A673 (cell line): ENCODE results near the gene KRTAP5-6. TPM values are rescaled to one million over a fixed set of nuclear protein-coding genes. Genes with fewer than 3 reads are reported as not detected.

Experiments
- BruUV-seq: library from RNA; stranded (reverse); fragments of 400-500 nt; replicated peaks from 2 replicates; lab custom pipeline; 2021; lab: Mats Ljungman, UMichigan
- CTCF ChIA-PET: fragments of 300-600 bp; sonication (Branson Sonifier 250); formaldehyde crosslinking; loops from one replicate; lab custom pipeline; 2022; ENCODE audit warnings: antibody characterized with exemption; lab: Charles Lee
- POLR2A ChIA-PET: fragments of 300-600 bp; sonication (Branson Sonifier 250); formaldehyde crosslinking; loops from one replicate; lab custom pipeline; 2022; ENCODE audit warnings: antibody characterized with exemption; ENCODE audit not compliant: low non-redundant PET; lab: Charles Lee
- DNase-seq: peaks from one replicate; pipeline ENCODE4 v3.0.0-alpha.2; 2015; ENCODE audit warnings: low spot score
- H3K27ac ChIP-seq: fragments of 200-600 bp; sonication (generic); 2 replicates; pipeline ENCODE4 v1.5.1; 2016; ENCODE audit warnings: mixed run types, low read depth, mild to moderate bottlenecking, mixed read lengths, antibody characterized with exemption, low read length; ENCODE audit not compliant: poor library complexity, severe bottlenecking
- H3K27me3 ChIP-seq: fragments of 200-600 bp; sonication (generic); replicated peaks from 2 replicates; pipeline ENCODE4 v1.6.1; 2017; ENCODE audit warnings: mixed run types, low read depth, mild to moderate bottlenecking, mixed read lengths, antibody characterized with exemption, low read length; ENCODE audit not compliant: insufficient read depth, poor library complexity
- H3K36me3 ChIP-seq: fragments of 200-600 bp; sonication (generic); 2 replicates; pipeline ENCODE4 v1.6.1; 2016; ENCODE audit warnings: mixed run types, mild to moderate bottlenecking, mixed read lengths, antibody characterized with exemption, low read length; ENCODE audit not compliant: insufficient read depth, poor library complexity, severe bottlenecking
- H3K4me1 ChIP-seq: fragments of 200-600 bp; sonication (generic); 2 replicates; pipeline ENCODE4 v1.6.1; 2017; ENCODE audit warnings: mixed run types, mild to moderate bottlenecking, mixed read lengths, antibody characterized with exemption, low read length; ENCODE audit not compliant: insufficient read depth, poor library complexity, severe bottlenecking
- H3K4me3 ChIP-seq: fragments of 200-600 bp; sonication (generic); 2 replicates; pipeline ENCODE4 v1.5.1; 2016; ENCODE audit warnings: low read depth, mixed run types, mild to moderate bottlenecking, mixed read lengths, low read length; ENCODE audit not compliant: poor library complexity, severe bottlenecking
- H3K9me3 ChIP-seq: fragments of 200-600 bp; sonication (generic); 2 replicates; pipeline ENCODE4 v1.6.1; 2016; ENCODE audit warnings: mixed run types, low read depth, mild to moderate bottlenecking, mixed read lengths, antibody characterized with exemption, low read length; ENCODE audit not compliant: poor library complexity, severe bottlenecking
- EZH2 ChIP-seq: fragments of 200-600 bp; sonication (generic); IDR thresholded peaks from 2 replicates; pipeline ENCODE4 v1.6.1; 2017; ENCODE audit warnings: borderline replicate concordance, low read depth, mild to moderate bottlenecking, mixed read lengths, antibody characterized with exemption, low read length; ENCODE audit not compliant: poor library complexity, severe bottlenecking
- intact Hi-C: fragments of 100-400 bp; cut with micrococcal nuclease; formaldehyde crosslinking; loops from one replicate; pipeline ENCODE4 v1.10.0; 2022; ENCODE audit not compliant: unreplicated experiment
- total RNA-seq: library from RNA; stranded (reverse); gene quantifications from 2 replicates; pipeline ENCODE4 v1.2.3, GENCODE V29; 2021
- TF ChIP-seq, protein P1 (sequence below): fragments of 300-800, 200-600 bp; sonication (generic); conservative IDR thresholded peaks from 2 replicates; pipeline ENCODE4 v1.5.1; 2017; ENCODE audit warnings: low read depth, mild to moderate bottlenecking, antibody characterized with exemption, low read length, moderate library complexity, mixed read lengths

Gene KRTAP5-6
- total RNA-seq, 1 experiment from 2014 or later: not detected

DNA sequence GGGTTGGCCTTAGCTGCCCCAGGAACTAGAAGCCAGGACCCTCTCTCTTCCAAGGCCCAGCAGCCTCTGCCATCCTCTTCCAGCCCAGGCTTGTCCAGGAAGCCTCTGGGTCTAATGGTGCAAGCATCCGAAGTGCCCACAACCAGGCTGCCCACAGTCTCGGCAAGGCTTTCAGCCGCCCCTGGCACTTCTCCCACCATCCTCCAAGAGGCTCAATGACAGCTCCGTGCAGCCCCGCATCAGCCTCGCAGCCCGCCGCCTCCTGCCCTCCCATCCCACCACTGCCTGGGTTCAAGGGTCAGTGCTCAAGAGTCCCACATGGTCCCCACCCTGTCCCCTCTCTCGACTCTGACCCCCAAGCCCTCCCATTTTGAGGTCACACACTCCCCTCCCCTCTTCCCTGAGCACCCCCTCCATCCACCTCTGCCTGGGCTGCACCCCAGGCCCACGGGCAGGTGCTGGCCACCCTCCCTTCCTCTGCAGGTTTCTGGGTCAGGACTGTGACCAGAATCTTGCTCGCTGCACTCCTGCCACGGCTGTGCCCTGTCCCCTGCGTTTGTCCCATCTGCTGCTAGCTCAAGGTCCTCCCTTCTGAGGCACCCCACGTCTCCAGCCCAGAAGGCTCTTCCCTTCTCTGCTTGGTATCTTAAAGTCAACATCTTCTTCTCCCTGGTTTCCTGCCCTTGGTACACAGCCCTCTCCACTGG lies 36.2 kb downstream of the KRTAP5-6 start:
- intact Hi-C loops: no loop called here
- CTCF ChIA-PET: interaction anchor here (0.6 kb wide), 1 partner anchor 138 kb away, joined by 3 read pairs; no protein-coding TSS in a partner anchor
- no peaks in the 10 kb centered on the region for H3K27me3 ChIP-seq
- no peak overlapping the region for H3K27ac ChIP-seq
- H3K36me3 ChIP-seq: no peaks in the 10 kb centered on the region
- BruUV-seq: no TSS peak
- no peaks in the 10 kb centered on the region for H3K9me3 ChIP-seq
- no peak for TF ChIP-seq EZH2
- TF ChIP-seq, protein P1, sequence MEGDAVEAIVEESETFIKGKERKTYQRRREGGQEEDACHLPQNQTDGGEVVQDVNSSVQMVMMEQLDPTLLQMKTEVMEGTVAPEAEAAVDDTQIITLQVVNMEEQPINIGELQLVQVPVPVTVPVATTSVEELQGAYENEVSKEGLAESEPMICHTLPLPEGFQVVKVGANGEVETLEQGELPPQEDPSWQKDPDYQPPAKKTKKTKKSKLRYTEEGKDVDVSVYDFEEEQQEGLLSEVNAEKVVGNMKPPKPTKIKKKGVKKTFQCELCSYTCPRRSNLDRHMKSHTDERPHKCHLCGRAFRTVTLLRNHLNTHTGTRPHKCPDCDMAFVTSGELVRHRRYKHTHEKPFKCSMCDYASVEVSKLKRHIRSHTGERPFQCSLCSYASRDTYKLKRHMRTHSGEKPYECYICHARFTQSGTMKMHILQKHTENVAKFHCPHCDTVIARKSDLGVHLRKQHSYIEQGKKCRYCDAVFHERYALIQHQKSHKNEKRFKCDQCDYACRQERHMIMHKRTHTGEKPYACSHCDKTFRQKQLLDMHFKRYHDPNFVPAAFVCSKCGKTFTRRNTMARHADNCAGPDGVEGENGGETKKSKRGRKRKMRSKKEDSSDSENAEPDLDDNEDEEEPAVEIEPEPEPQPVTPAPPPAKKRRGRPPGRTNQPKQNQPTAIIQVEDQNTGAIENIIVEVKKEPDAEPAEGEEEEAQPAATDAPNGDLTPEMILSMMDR: no peak
- H3K4me3 ChIP-seq: no peak overlapping the region
- DNase-seq: no peak
- POLR2A ChIA-PET: no interaction called here
- H3K4me1 ChIP-seq: no peaks in the 10 kb centered on the region

DNA sequence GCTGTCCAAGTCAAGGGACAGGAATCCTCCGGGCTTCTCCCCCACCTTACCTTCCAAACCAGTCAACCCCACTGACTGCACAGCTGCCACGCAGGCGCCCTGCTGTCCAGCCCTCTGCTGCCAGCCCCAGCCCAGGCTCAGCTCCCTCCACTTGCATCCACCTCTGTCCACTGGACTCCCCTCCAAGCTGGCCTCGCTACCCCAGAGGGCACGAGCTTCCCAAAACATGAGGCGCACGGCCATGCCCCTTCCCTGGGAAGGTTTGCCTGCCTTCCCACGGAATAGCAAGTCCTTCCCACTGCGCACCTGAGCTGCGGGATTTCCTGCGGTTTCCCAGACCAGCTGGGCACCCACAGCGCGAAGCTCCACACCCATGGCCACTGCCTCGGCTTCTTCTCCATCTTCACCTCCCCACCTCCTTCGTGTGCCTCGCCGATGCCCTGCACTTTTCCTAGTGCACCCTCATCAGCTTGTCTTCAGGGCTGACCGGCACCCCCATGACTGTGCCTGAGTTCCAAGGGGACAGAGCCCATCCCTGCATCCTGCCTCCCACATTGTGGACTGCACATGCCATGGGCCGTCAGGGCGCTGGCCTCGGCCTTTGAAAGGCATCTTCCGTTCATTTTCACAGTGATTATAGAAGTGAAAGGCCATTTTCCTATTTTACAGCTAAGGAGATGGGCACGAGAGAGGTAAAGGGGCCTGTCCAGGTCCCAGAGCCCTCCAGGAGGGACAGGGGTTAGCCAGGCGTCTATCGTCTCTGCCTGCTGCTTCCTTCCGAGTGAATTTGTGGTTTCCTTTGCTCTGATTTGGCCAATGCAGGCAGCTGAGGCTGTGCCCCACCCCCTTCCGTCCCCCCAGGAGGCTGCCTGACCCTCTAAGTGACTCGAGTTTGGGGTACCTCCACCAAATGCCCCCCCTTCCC lies 37.0 kb downstream of the KRTAP5-6 start:
- no peaks in the 10 kb centered on the region for H3K27me3 ChIP-seq
- H3K9me3 ChIP-seq: no peaks in the 10 kb centered on the region
- no peaks in the 10 kb centered on the region for H3K4me1 ChIP-seq
- TF ChIP-seq, protein P1: no peak
- no peak for TF ChIP-seq EZH2
- no peak for DNase-seq
- H3K4me3 ChIP-seq: no peak overlapping the region
- ChIA-PET CTCF (no interaction called here), POLR2A (no interaction called here)
- no peak overlapping the region for H3K27ac ChIP-seq
- intact Hi-C loops: no loop called here
- BruUV-seq: no TSS peak
- H3K36me3 ChIP-seq: no peaks in the 10 kb centered on the region

DNA sequence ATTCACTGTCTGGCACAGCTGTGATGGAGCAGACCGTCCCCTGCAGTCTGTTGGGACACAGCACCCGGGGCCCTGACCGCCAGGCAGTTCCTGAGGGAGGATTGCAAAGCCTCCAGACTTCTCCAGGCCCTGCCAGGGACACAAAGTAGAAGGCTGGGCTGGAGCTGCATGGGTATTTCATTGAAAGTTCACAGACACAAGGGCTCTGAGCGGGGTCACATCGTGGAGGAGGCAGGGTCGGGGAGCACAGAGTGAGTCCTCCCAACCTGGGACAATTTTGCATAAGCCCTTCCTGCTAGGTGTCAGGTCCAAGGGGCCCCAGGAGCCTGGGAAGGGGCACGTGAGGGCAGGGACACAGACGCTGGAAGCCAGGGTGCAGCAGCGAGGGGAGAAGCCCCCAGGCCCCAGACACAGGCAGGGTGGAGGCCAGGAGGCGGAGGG lies 37.7 kb downstream of the KRTAP5-6 start:
- H3K4me1 ChIP-seq: no peaks in the 10 kb centered on the region
- H3K27ac ChIP-seq: no peak overlapping the region
- no peak for TF ChIP-seq EZH2
- TF ChIP-seq, protein P1: no peak
- no peaks in the 10 kb centered on the region for H3K36me3 ChIP-seq
- intact Hi-C loops: no loop called here
- no peaks in the 10 kb centered on the region for H3K9me3 ChIP-seq
- no peaks in the 10 kb centered on the region for H3K27me3 ChIP-seq
- ChIA-PET CTCF (no interaction called here), POLR2A (no interaction called here)
- BruUV-seq: no TSS peak
- DNase-seq: no peak
- no peak overlapping the region for H3K4me3 ChIP-seq
